Measurements from ENCODE around the gene ARHGAP44.

ARHGAP44 gene

DNA sequence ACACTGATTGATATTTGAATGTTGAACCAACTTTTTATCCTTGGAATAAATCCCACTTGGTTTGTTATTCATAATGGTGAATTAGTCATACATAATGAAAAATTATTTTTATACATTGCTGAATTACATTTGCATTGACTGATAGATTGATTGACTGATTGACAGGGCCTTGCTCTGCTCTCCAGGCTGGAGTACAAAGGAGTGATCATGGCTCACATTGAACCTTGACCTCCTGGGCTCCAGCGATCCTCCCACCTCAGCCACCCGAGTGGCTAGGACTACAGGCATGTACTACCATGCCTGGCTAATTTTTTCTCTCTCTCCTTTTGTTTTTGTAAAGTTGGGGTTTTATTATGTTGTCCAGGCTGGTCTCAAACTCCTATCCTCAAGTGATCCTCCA lies 97.8 kb downstream of the ARHGAP44 start:
- H3K4me3 ChIP-seq (replicated peaks; ENCODE audit: low read depth, low read length) = no peak overlapping the region
- no peak for TF ChIP-seq CTCF (IDR thresholded peaks at IDR 0.05; ENCODE audit: low read length, missing control alignments)
- DNase-seq (ENCODE audit: low read depth) = no peak

DNA sequence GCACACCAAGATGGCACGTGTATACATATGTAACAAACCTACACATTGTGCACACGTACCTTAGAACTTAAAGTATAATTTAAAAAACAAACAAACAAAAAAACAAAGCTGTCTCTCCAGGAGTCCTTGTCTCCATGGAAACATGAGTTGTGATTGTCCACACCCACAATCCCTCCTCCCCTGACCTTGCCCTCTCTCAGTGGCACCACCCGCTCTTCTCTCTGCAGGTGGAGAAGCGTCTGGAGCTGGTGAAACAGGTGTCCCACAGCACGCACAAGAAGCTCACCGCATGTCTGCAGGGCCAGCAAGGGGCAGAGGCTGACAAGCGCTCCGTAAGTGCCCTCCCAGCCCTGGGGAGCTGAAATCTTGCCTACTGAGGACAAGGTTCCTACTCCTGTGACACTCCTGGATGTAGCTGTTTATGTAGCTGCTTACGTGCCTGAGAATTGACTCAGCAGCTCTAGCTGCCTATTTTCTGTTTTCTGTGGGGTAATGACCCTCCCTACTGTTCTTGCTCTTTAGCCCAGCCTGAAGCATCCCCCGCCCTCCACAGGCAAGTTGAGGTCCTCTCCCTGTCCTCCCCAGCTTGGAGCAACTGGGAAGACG lies 107.0 kb downstream of the ARHGAP44 start:
- TF ChIP-seq CTCF (IDR thresholded peaks at IDR 0.05; ENCODE audit: low read length, missing control alignments) = no peak
- H3K4me3 ChIP-seq (replicated peaks; ENCODE audit: low read depth, low read length) = no peak overlapping the region

DNA sequence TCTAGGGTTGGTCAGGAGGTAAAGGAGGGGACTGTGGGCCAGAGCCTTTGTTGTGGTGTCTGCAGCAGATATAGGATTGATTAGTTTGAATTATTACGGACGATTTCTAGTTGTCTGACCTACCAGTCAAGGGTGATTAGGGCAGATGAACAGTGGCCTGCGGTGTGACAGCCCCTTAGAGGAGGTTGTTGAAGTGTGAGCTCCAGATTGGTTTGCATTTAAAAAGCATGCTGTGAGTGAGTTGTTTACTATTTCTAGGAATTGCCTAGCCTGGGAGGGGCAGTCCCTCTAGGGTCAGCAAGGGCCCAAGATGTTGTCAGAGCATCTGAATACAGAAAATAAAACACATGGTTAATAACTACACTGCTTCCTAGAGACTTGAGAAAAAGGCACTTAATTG lies 108.8 kb downstream of the ARHGAP44 start:
- DNase-seq (ENCODE audit: low read depth) = no peak
- H3K4me3 ChIP-seq (replicated peaks; ENCODE audit: low read depth, low read length) = no peak overlapping the region
- no peak for TF ChIP-seq CTCF (IDR thresholded peaks at IDR 0.05; ENCODE audit: low read length, missing control alignments)

More for the DNA sequence above, 107.0 kb downstream of the ARHGAP44 start:
- DNase-seq (ENCODE audit: low read depth) = no peak

GRCh38 chr17:12899604-12900003 lies 110.3 kb downstream of the ARHGAP44 start:
- no peak for DNase-seq (ENCODE audit: low read depth)
- no peak overlapping the region for H3K4me3 ChIP-seq (replicated peaks; ENCODE audit: low read depth, low read length)
- no peak for TF ChIP-seq CTCF (IDR thresholded peaks at IDR 0.05; ENCODE audit: low read length, missing control alignments)

DNA sequence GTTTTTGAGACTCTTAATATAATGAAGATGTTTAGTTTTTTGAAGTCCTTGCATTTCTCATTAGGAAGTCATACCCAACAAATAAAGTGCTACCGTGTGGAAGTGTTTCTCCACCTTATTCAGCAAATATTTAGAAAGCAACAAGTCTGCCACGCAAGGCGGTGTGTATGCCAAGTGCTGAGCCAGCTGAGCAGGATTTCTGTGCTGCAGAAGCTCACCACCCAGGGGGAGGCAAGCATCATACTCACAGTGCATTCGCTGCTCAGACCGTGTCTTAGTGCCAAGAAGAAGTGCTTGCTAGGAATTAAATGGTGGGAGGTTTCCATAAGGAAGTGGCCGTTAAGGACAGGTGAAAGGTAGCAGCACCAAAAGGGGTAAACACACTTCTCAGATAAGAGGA lies 111.2 kb downstream of the ARHGAP44 start:
- no peak for TF ChIP-seq CTCF (IDR thresholded peaks at IDR 0.05; ENCODE audit: low read length, missing control alignments)
- DNase-seq (ENCODE audit: low read depth) = no peak
- H3K4me3 ChIP-seq (replicated peaks; ENCODE audit: low read depth, low read length) = no peak overlapping the region

DNA sequence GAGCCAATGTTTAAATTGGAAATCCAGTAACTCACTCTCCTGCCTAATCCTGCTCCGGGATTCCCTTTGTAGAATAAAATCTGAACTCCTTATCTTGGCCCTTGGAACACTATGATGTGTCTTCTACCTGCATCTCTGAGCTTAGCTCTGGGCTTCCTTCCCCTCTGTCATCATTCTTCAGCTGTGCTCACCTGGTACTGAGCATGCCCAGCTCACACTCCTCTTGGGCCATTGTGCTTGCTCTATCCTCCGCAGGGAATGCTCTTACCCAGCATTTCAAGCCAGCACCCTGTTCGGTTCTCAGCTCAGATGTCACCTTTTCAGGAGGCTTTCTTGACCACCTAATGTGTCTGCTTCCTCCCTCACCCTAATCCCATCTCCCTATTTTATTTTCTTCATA lies 112.7 kb downstream of the ARHGAP44 start:
- H3K4me3 ChIP-seq (replicated peaks; ENCODE audit: low read depth, low read length) = no peak overlapping the region
- TF ChIP-seq CTCF (IDR thresholded peaks at IDR 0.05; ENCODE audit: low read length, missing control alignments) = no peak
- no peak for DNase-seq (ENCODE audit: low read depth)

- no peak for DNase-seq (ENCODE audit: low read depth)
- no peak overlapping the region for H3K4me3 ChIP-seq (replicated peaks; ENCODE audit: low read depth, low read length)
- no peak for TF ChIP-seq CTCF (IDR thresholded peaks at IDR 0.05; ENCODE audit: low read length, missing control alignments)
Observed at GRCh38 chr17:12907477-12907876, 118.2 kb downstream of the ARHGAP44 start.

Data from fibroblast of pulmonary artery (primary cell).